Neural progenitor cell (in vitro differentiated cells): Measurements from ENCODE around the gene RHOV. TPM values are rescaled to one million over a fixed set of nuclear protein-coding genes. Genes with fewer than 3 reads are reported as not detected.

Source experiments
- DNase-seq: peaks from one replicate; pipeline ENCODE4 v3.0.0-alpha.2; 2016; ENCODE audit warnings: low spot score
- H2AFZ ChIP-seq: fragments of 200-600 bp; sonication (generic); replicated peaks from 2 replicates; pipeline ENCODE4 v1.6.1; 2016; ENCODE audit warnings: antibody characterized with exemption
- H3F3A ChIP-seq: fragments of 200-600 bp; sonication (generic); 2 replicates; pipeline ENCODE4 v1.6.1; 2016; ENCODE audit warnings: antibody characterized with exemption, low read depth
- H3K27ac ChIP-seq: fragments of 200-600 bp; sonication (generic); 2 replicates; pipeline ENCODE4 v1.5.1; 2016; ENCODE audit warnings: mild to moderate bottlenecking
- H3K27me3 ChIP-seq: fragments of 200-600 bp; sonication (generic); 2 replicates; pipeline ENCODE4 v1.6.1; 2016; ENCODE audit warnings: mild to moderate bottlenecking, moderate library complexity
- H3K36me3 ChIP-seq: fragments of 200-600 bp; sonication (generic); 2 replicates; pipeline ENCODE4 v1.5.1; 2016
- H3K4me1 ChIP-seq: fragments of 200-600 bp; sonication (generic); 2 replicates; pipeline ENCODE4 v1.6.1; 2016; ENCODE audit warnings: mixed run types
- H3K4me2 ChIP-seq: fragments of 200-600 bp; sonication (generic); 2 replicates; pipeline ENCODE4 v1.6.1; 2016
- H3K4me3 ChIP-seq: fragments of 200-600 bp; sonication (generic); 2 replicates; pipeline ENCODE4 v1.5.1; 2016
- H3K79me2 ChIP-seq: fragments of 200-600 bp; sonication (generic); 2 replicates; pipeline ENCODE4 v1.6.1; 2016; ENCODE audit warnings: low read depth
- H3K9ac ChIP-seq: fragments of 200-600 bp; sonication (generic); 2 replicates; pipeline ENCODE4 v1.6.1; 2016
- H3K9me3 ChIP-seq: fragments of 200-600 bp; sonication (generic); 2 replicates; pipeline ENCODE4 v1.5.1; 2016; ENCODE audit warnings: low read depth
- H4K20me1 ChIP-seq: fragments of 200-600 bp; sonication (generic); 2 replicates; pipeline ENCODE4 v1.6.1; 2016; ENCODE audit warnings: low read depth
- H3K27ac Mint-ChIP-seq: 3 replicates; pipeline ENCODE4 v1.8.0; 2021; ENCODE audit warnings: mixed read lengths
- H3K27me3 Mint-ChIP-seq: 2 replicates; pipeline ENCODE4 v1.8.0; 2022; ENCODE audit warnings: low read depth, mild to moderate bottlenecking, inconsistent platforms, moderate library complexity, mixed read lengths; ENCODE audit not compliant: insufficient read depth
- H3K36me3 Mint-ChIP-seq: 3 replicates; pipeline ENCODE4 v1.8.0; 2021; ENCODE audit warnings: mixed read lengths
- H3K4me1 Mint-ChIP-seq: 3 replicates; pipeline ENCODE4 v1.8.0; 2021; ENCODE audit warnings: mixed read lengths
- H3K4me3 Mint-ChIP-seq: 3 replicates; pipeline ENCODE4 v1.8.0; 2021; ENCODE audit warnings: mild to moderate bottlenecking, moderate library complexity, mixed read lengths
- H3K9me3 Mint-ChIP-seq: 3 replicates; pipeline ENCODE4 v1.8.0; 2020; ENCODE audit warnings: mixed read lengths
- EZH2 ChIP-seq: fragments of 200-600 bp; sonication (generic); IDR thresholded peaks from 2 replicates; pipeline ENCODE4 v1.6.1; 2017; ENCODE audit warnings: antibody characterized with exemption, mild to moderate bottlenecking, moderate library complexity
- EZH2phosphoT487 ChIP-seq: fragments of 200-600 bp; sonication (generic); IDR thresholded peaks from 2 replicates; pipeline ENCODE4 v1.6.1; 2017; ENCODE audit warnings: antibody characterized with exemption
- total RNA-seq: library from RNA; depleted of rRNA; stranded (reverse); fragments of >200 nt; gene quantifications from 2 replicates; pipeline ENCODE4 v1.2.3, GENCODE V29; 2015; ENCODE audit warnings: low replicate concordance
- TF ChIP-seq, protein P1 (sequence below): fragments of 200-600 bp; sonication (generic); IDR thresholded peaks from 2 replicates; pipeline ENCODE4 v1.5.1; 2017; ENCODE audit warnings: antibody characterized with exemption, mild to moderate bottlenecking

The RHOV gene
- total RNA-seq, 1 donor from 2014 or later: not detected

DNA sequence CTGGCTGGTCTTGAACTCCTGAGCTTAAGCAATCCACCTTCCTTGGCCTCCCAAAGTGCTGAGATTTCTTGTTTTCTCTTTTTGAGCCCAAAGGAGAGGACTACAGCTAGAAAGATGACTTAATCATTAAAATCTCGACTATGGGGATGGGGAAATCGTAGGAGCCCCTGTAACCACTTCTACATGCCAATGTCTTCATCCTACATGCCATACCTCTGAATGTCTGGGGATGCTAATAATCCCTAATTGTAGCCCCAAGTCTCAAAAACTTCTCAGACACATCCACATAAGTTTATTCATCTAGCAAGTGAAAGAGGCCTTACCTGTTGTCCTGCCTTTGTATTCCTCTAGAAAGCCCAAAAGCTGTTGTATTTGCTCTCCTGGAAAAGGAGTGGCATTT is 3.7 kb upstream of the RHOV start:
- H3K27ac Mint-ChIP-seq: no peak overlapping the region

GRCh38 chr15:40875991-40876730 is 2.1 kb upstream of the RHOV start:
- Mint-ChIP-seq H3K36me3 (no peaks in the 10 kb centered on the region), H3K4me1 (peaks cover 5% of the 10 kb centered on the region), H3K27me3 (peaks cover 21% of the 10 kb centered on the region), H3K4me3 (no peak overlapping the region), H3K9me3 (no peaks in the 10 kb centered on the region), H3K27ac (no peak overlapping the region)
- Histone ChIP-seq H4K20me1 (peaks cover 4% of the 10 kb centered on the region), H2AFZ (no peak overlapping the region), H3K79me2 (no peaks in the 10 kb centered on the region), H3K4me1 (peaks cover 4% of the 10 kb centered on the region), H3K27ac (no peak overlapping the region), H3F3A (peaks cover 9% of the 10 kb centered on the region), H3K4me2 (no peak overlapping the region), H3K9ac (no peak overlapping the region), H3K27me3 (peaks cover 29% of the 10 kb centered on the region), H3K36me3 (no peaks in the 10 kb centered on the region), H3K9me3 (no peaks in the 10 kb centered on the region), H3K4me3 (no peak overlapping the region)
- no peak for DNase-seq
- no peak for TF ChIP-seq EZH2
- TF ChIP-seq, protein P1, sequence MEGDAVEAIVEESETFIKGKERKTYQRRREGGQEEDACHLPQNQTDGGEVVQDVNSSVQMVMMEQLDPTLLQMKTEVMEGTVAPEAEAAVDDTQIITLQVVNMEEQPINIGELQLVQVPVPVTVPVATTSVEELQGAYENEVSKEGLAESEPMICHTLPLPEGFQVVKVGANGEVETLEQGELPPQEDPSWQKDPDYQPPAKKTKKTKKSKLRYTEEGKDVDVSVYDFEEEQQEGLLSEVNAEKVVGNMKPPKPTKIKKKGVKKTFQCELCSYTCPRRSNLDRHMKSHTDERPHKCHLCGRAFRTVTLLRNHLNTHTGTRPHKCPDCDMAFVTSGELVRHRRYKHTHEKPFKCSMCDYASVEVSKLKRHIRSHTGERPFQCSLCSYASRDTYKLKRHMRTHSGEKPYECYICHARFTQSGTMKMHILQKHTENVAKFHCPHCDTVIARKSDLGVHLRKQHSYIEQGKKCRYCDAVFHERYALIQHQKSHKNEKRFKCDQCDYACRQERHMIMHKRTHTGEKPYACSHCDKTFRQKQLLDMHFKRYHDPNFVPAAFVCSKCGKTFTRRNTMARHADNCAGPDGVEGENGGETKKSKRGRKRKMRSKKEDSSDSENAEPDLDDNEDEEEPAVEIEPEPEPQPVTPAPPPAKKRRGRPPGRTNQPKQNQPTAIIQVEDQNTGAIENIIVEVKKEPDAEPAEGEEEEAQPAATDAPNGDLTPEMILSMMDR: no peak
- TF ChIP-seq EZH2phosphoT487: no peak

More for the DNA sequence above, 3.7 kb upstream of the RHOV start:
- TF ChIP-seq, protein P1: no peak
- no peak for TF ChIP-seq EZH2phosphoT487
- TF ChIP-seq EZH2: no peak
- H3K9me3 ChIP-seq: no peaks in the 10 kb centered on the region
- no peak overlapping the region for H3K4me2 ChIP-seq
- DNase-seq: no peak
- H3K9ac ChIP-seq: no peak overlapping the region
- H3K9me3 Mint-ChIP-seq: no peaks in the 10 kb centered on the region
- H3K36me3 ChIP-seq: no peaks in the 10 kb centered on the region
- H2AFZ ChIP-seq: no peak overlapping the region
- no peaks in the 10 kb centered on the region for H3K79me2 ChIP-seq
- peaks cover 5% of the 10 kb centered on the region for H3K4me1 Mint-ChIP-seq
- H3F3A ChIP-seq: peaks cover 6% of the 10 kb centered on the region
- H3K27me3 Mint-ChIP-seq: peaks cover 14% of the 10 kb centered on the region
- H3K4me1 ChIP-seq: peaks cover 4% of the 10 kb centered on the region
- no peak overlapping the region for H3K4me3 Mint-ChIP-seq
- peaks cover 3% of the 10 kb centered on the region for H4K20me1 ChIP-seq
- no peak overlapping the region for H3K27ac ChIP-seq
- H3K4me3 ChIP-seq: no peak overlapping the region
- H3K36me3 Mint-ChIP-seq: no peaks in the 10 kb centered on the region
- H3K27me3 ChIP-seq: peaks cover 22% of the 10 kb centered on the region

GRCh38 chr15:40872791-40873693 is 992 bp downstream of the RHOV start:
- H2AFZ ChIP-seq: peak overlapping the region; percentile 92
- H3K27me3 Mint-ChIP-seq: peaks cover 23% of the 10 kb centered on the region
- peaks cover 9% of the 10 kb centered on the region for H3F3A ChIP-seq
- no peak for DNase-seq
- no peaks in the 10 kb centered on the region for H3K79me2 ChIP-seq
- no peaks in the 10 kb centered on the region for H3K9me3 Mint-ChIP-seq
- H3K27me3 ChIP-seq: peaks cover 29% of the 10 kb centered on the region
- peak overlapping the region; percentile 95 for H3K4me2 ChIP-seq
- no peak overlapping the region for H3K27ac Mint-ChIP-seq
- peaks cover 4% of the 10 kb centered on the region for H3K4me1 ChIP-seq
- no peaks in the 10 kb centered on the region for H3K9me3 ChIP-seq
- H3K36me3 Mint-ChIP-seq: no peaks in the 10 kb centered on the region
- H4K20me1 ChIP-seq: peaks cover 4% of the 10 kb centered on the region
- peak overlapping the region; percentile 66 for H3K4me3 ChIP-seq
- H3K36me3 ChIP-seq: no peaks in the 10 kb centered on the region
- no peak overlapping the region for H3K9ac ChIP-seq
- no peak overlapping the region for H3K27ac ChIP-seq
- peaks cover 5% of the 10 kb centered on the region for H3K4me1 Mint-ChIP-seq
- peak overlapping the region; percentile 79 for H3K4me3 Mint-ChIP-seq
- TF ChIP-seq EZH2 (no peak), EZH2phosphoT487 (no peak)
- TF ChIP-seq, protein P1: no peak
